ENCODE results near the gene RIN3. TPM values are rescaled to one million over a fixed set of nuclear protein-coding genes. Genes with fewer than 3 reads are reported as not detected.

RIN3 gene
- total RNA-seq, 1 donor from 2014 or later: 4.4 TPM

DNA sequence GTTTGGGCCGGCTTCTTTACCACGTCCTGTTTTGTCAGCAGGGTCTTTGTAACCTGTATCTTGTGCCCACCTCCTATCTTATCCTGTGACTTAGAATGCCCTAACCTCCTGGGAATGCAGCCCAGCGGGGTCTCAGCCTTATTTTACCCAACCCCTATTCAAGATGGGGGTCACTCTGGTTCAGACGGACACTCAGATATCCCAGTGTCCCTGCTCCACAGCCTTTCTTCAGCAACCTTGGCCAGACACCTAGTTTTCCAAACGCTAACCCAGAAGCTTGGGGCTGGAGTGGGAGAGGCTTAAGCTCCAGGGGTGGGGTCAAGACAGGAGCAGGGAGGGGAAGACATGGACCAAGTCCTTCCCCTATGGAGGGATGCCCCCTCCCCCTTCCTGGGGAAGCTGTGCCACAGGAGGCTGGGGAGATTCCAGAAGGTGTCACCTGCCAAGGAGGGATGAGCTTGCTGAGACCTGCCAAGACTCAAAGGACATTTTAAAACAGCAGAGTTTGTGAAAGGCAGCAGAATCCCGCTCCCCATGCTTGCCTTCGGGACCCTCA lies 62.2 kb downstream of the RIN3 start:
- DNase-seq (ENCODE audit: low read depth in 2 of 2): no peak

GRCh38 chr14:92577321-92577742 lies 63.8 kb downstream of the RIN3 start:
- no peak for DNase-seq (ENCODE audit: low read depth in 2 of 2)

DNA sequence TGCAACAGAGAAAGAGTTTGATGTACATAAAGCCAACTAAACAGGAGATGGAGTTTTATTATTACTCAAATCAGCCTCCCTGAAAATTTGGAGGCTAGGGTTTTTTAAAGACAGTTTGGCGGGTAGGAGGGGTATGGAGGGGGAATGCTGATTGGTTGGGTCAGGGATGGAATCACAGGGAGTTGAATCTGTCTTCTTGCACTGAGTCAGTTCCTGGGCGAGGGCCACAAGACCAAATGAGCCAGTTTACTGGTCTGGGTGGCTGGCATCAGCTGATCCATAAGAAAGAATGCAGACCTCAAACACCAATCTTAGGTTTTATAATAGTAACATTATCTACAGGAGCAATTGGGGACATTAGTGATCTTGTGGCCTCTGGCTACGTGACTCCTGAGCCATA lies 64.9 kb downstream of the RIN3 start:
- peak in 1 of 2 donors; percentile 20 for DNase-seq (ENCODE audit: low read depth in 2 of 2)

- no peak for DNase-seq (ENCODE audit: low read depth in 2 of 2)
Measured at GRCh38 chr14:92579244-92579936, 65.8 kb downstream of the RIN3 start.

GRCh38 chr14:92581206-92581605 lies 67.6 kb downstream of the RIN3 start:
- DNase-seq (ENCODE audit: low read depth in 2 of 2): no peak

GRCh38 chr14:92581966-92582566 lies 68.5 kb downstream of the RIN3 start:
- no peak for DNase-seq (ENCODE audit: low read depth in 2 of 2)

GRCh38 chr14:92582706-92583452 lies 69.3 kb downstream of the RIN3 start:
- DNase-seq (ENCODE audit: low read depth in 2 of 2): no peak

- DNase-seq (ENCODE audit: low read depth in 2 of 2): no peak
Measured at GRCh38 chr14:92584220-92584619, 70.6 kb downstream of the RIN3 start.

- no peak for DNase-seq (ENCODE audit: low read depth in 2 of 2)
Measured at GRCh38 chr14:92584816-92585215, 71.2 kb downstream of the RIN3 start.

GRCh38 chr14:92585981-92586937 lies 72.7 kb downstream of the RIN3 start:
- peak; percentile 25 to 50 for DNase-seq (ENCODE audit: low read depth in 2 of 2)

- DNase-seq (ENCODE audit: low read depth in 2 of 2): no peak
Measured at GRCh38 chr14:92586963-92587699, 73.5 kb downstream of the RIN3 start.

GRCh38 chr14:92587700-92588085 lies 74.1 kb downstream of the RIN3 start:
- DNase-seq (ENCODE audit: low read depth in 2 of 2): no peak

DNA sequence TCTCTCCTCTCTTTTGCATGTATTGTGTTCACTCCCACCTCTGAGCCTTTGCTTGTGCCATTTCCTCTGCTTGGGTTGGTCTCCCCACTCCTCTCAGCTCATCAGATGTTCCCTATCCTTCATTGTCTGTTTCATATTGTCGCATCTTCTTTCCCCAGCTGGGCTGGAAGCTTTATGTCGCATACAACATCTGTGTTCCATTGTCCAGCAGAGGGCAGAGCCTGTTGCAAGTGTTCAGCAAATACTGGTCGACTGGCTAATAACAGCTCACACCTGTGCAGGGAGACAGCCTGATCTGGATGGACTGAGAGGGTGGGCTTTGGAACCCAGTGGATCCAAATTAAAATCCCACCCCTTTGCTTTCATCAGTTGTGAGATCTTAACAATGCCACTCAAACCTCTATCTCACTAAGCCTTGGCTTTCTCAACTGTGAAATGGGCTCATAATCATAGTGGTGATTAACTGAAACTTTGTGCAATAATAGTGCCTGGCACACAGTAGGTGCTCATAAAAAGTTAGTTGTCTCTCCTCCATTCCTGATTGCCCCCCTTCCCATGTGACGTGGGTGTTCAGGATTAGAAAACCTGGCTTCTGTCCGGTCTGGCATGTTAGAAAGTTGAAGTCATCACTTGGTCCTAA lies 75.8 kb downstream of the RIN3 start:
- DNase-seq (ENCODE audit: low read depth in 2 of 2): peak; percentile 23 to 56

GRCh38 chr14:92590176-92590575 lies 76.6 kb downstream of the RIN3 start:
- DNase-seq (ENCODE audit: low read depth in 2 of 2): peak; percentile 19 to 36

DNA sequence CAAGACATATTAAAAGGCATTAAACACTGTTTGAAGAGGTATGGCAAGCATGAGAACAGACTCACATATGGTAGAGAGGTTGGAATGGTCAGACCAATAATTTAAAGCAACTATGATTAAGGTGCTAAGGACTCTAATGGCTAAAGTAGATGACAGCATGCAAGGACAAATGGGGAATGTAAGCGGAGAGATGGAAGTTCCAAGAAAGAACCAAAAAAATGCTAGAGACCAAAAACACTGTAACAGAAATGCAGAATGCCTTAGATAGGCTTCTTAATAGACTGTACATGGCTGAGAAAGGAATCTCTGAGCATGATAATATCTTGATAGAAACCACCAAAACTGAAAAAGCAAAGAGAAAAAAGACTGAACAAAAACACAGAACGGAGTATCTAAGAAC lies 77.4 kb downstream of the RIN3 start:
- DNase-seq (ENCODE audit: low read depth in 2 of 2): no peak

- no peak for DNase-seq (ENCODE audit: low read depth in 2 of 2)
Measured at GRCh38 chr14:92591346-92591745, 77.8 kb downstream of the RIN3 start.

GRCh38 chr14:92595267-92595666 lies 81.7 kb downstream of the RIN3 start:
- no peak for DNase-seq (ENCODE audit: low read depth in 2 of 2)

GRCh38 chr14:92596331-92596907 lies 82.8 kb downstream of the RIN3 start:
- no peak for DNase-seq (ENCODE audit: low read depth in 2 of 2)
